ENCODE data around the gene ETNK2. TPM values are rescaled to one million over a fixed set of nuclear protein-coding genes. Genes with fewer than 3 reads are reported as not detected.

Gene ETNK2
- total and polyA plus RNA-seq, 3 donors from 2014 or later, result 116 to 227 (median 187) TPM

DNA sequence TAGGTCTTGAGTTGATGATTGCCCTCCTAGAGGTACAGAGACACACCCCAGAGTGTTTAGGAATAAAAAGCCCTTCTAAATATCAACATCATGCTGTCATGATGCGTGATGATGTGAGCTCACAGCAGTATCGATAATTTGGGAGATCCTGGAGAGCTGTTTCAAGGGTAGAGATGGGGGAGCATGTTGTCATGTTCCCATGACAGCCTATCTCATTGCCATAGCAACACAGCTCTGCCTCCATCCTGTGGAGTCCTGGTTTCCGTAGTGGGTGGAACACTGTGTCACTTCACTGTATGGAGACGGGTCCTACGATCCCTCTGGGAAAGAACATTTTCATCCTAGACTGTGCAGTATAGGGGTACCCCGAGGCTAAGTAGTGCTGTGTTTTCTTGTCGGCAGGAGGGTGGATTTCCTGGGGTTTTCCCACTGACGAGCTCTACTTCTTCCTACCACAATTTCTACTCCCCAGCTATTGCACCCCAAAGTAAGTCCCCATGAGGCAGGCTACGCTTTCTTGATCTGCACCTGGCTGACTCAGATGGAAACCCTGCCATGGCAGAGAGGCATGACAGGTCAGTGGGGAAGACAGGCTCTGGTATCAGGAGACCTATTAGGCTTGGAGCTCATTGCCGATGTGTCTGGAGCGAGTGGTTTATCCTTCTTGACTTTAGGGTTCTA is 37.3 kb upstream of the ETNK2 start:
- TF ChIP-seq, protein P1, sequence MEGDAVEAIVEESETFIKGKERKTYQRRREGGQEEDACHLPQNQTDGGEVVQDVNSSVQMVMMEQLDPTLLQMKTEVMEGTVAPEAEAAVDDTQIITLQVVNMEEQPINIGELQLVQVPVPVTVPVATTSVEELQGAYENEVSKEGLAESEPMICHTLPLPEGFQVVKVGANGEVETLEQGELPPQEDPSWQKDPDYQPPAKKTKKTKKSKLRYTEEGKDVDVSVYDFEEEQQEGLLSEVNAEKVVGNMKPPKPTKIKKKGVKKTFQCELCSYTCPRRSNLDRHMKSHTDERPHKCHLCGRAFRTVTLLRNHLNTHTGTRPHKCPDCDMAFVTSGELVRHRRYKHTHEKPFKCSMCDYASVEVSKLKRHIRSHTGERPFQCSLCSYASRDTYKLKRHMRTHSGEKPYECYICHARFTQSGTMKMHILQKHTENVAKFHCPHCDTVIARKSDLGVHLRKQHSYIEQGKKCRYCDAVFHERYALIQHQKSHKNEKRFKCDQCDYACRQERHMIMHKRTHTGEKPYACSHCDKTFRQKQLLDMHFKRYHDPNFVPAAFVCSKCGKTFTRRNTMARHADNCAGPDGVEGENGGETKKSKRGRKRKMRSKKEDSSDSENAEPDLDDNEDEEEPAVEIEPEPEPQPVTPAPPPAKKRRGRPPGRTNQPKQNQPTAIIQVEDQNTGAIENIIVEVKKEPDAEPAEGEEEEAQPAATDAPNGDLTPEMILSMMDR (IDR thresholded peaks at IDR 0.05), result no peak
- no peak for TF ChIP-seq POLR2A (IDR thresholded peaks at IDR 0.05)
- Histone ChIP-seq H3K36me3 (ENCODE audit: low read depth, missing control alignments) (no peaks in the 10 kb centered on the region), H3K9me3 (no peaks in the 10 kb centered on the region), H3K27me3 (no peaks in the 10 kb centered on the region), H3K4me1 (no peaks in the 10 kb centered on the region), H3K27ac (no peak overlapping the region), H3K4me3 (no peak overlapping the region)
- DNase-seq, result no peak
- intact Hi-C loops (cut with DNase I; ENCODE audit: low total_unique reads), result no loop called here
- 84 to 92% methylated on average over 10 to 11 of the region's 11 CpGs for WGBS, 2 donors

DNA sequence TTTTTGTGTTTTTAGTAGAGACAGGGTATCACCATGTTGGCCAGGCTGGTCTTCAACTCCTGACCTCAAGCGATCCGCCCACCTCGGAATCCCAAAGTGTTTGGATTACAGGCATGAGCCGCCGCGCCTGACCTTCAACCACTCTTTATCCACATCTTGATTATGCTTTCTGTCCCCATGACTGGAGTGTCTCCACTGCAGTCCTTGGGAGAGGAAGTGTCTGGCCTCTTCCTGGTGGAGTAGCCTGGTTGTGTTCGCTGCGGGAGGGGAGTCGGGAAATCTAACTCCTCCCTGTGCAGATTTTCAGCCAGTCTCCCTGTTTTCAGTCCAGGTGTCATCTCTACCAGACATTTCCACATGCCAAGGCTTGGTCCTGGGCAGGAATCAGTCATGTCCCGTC is 34.8 kb upstream of the ETNK2 start:
- TF ChIP-seq, protein P1 (IDR thresholded peaks at IDR 0.05), result no peak
- TF ChIP-seq POLR2A (IDR thresholded peaks at IDR 0.05), result no peak
- Histone ChIP-seq H3K27ac (no peak overlapping the region), H3K4me1 (no peaks in the 10 kb centered on the region), H3K27me3 (no peaks in the 10 kb centered on the region), H3K36me3 (ENCODE audit: low read depth, missing control alignments) (no peaks in the 10 kb centered on the region), H3K9me3 (no peaks in the 10 kb centered on the region), H3K4me3 (no peak overlapping the region)
- DNase-seq, result no peak
- intact Hi-C loops (cut with DNase I; ENCODE audit: low total_unique reads), result no loop called here
- 69 to 82% methylated on average over 10 of the region's 10 CpGs for WGBS, 2 donors

DNA sequence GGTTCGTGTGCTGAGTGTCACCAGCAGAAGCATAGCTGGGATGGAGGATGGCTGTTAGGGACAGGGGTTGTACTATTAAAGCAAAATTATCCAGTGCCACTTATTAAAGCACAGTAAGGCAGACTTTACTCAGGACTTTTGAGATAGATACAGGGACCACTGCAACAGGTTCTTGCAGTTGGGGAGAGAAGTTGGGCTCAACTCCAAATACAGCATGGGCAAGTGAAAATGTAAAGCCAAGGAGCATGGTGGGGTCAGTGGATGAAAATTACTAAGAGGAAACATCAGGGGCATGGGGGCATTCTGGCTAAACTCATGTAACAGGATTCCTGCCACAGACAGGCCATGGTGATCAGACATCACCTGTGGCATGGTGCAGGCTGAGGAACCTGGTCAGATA is 29.3 kb upstream of the ETNK2 start:
- WGBS, 2 donors, result 70 to 73% methylated on average over 1 of the region's 1 CpG
- intact Hi-C loops (cut with DNase I; ENCODE audit: low total_unique reads), result no loop called here
- H3K4me1 ChIP-seq, result no peaks in the 10 kb centered on the region
- no peaks in the 10 kb centered on the region for H3K9me3 ChIP-seq
- no peaks in the 10 kb centered on the region for H3K36me3 ChIP-seq (ENCODE audit: low read depth, missing control alignments)
- no peaks in the 10 kb centered on the region for H3K27me3 ChIP-seq
- H3K4me3 ChIP-seq, result no peak overlapping the region
- TF ChIP-seq POLR2A (IDR thresholded peaks at IDR 0.05), result no peak
- TF ChIP-seq, protein P1 (IDR thresholded peaks at IDR 0.05), result no peak
- H3K27ac ChIP-seq, result no peak overlapping the region
- no peak for DNase-seq

DNA sequence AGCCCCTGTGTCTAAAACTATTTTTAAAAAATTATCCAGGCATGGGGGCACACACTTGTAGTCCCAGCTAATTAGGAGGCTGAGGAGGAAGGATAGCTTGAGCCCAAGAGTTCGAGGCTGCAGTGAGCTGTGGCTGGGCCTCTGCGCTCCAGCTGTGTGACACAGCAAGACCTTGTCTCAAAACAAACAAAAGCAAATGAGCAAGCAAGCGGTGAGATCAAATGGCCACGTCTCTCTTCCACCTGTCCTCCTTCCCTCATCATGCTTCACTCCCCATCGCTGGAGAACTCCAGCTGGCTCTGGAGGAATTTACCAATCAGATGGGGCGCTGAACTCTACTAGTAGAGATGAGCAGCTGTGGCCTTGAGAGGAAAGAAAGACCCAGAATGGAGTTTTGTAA is 28.3 kb upstream of the ETNK2 start:
- intact Hi-C loops (cut with DNase I; ENCODE audit: low total_unique reads), result no loop called here
- Histone ChIP-seq H3K27me3 (no peaks in the 10 kb centered on the region), H3K9me3 (no peaks in the 10 kb centered on the region), H3K4me3 (no peak overlapping the region), H3K36me3 (ENCODE audit: low read depth, missing control alignments) (no peaks in the 10 kb centered on the region), H3K27ac (no peak overlapping the region), H3K4me1 (no peaks in the 10 kb centered on the region)
- no peak for TF ChIP-seq POLR2A (IDR thresholded peaks at IDR 0.05)
- TF ChIP-seq, protein P1 (IDR thresholded peaks at IDR 0.05), result no peak
- WGBS, 2 donors, result 55 to 68% methylated on average over 6 of the region's 6 CpGs
- DNase-seq, result no peak

Data from testis (tissue), 3 donors.